Suppressor macrophage treated with lipopolysaccharide for 4 hours (primary cell): ENCODE data around the gene HMX1.

Experiments used
- DNase-seq: peaks from one replicate; pipeline ENCODE4 v3.0.0-alpha.2; 2020

Gene HMX1

GRCh38 chr4:8817096-8817812 lies 54.4 kb downstream of the HMX1 start:
- DNase-seq: no peak
